ENCODE data around the gene C1orf159.
"Not testable (repeated sequence)": the region's sequence is repeated elsewhere in the genome, so short reads cannot be mapped to it uniquely, and the experiment has no call there.

The C1orf159 gene

DNA sequence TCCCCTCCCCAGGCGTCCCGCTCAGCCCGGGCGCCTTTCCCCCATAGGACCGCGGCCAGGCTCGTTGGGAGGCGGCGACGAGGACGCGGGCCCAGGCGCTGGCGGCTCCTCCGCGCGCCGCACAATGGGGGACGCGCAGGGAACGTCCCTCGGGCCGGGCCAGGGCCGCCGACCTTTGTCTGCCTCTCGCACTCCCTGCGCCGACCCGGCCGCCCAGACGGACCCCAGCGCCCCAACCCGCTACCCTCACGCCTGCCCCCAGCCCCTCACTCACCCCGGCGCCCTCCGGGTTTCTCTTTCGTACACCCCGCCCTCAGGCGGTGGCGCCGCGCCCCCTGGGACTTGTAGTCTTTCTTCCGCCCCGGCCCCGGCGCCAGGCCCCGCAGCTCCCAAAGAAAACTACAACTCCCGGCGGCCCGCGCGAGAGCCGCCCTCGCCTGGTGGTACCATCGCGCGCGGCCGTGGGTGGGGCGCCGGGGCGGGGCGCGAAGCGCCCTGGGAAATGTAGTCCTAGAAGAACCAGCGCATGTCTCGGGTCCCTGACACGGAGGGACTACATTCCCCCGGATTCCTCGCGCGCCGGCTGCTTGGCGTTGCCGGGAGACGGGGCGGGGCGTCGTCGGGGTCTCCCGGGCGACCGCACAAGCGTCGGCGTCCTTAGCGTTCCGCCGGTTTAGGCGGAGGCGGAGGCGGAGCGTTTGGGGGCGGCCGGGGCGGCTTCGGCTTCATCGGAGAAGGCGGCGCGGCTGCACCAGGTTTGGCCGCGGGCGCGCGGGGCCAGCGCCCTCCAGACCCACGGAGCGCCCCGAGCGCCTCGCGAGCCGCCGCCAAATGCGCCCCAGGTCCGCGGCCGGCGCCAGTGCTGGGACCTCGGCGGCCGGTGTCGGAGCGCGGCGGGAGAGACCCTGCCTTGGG, at the start of gene C1orf159:
TSS of gene C1orf159 (minus strand) at position 304 of the 915 bp plus-strand sequence. CDS start 24,546 bp downstream, outside the sequence.
- DNase-seq (ENCODE audit: low read depth in 3 of 3): peak; percentile 97 to 98 (median 97)

- no peak for DNase-seq (ENCODE audit: low read depth in 3 of 3)
These were observed 49.6 kb upstream of the C1orf159 start for GRCh38 chr1:1165485-1165884.

- no peak for DNase-seq (ENCODE audit: low read depth in 3 of 3)
These were observed 49.0 kb upstream of the C1orf159 start for GRCh38 chr1:1164701-1165451.

DNA sequence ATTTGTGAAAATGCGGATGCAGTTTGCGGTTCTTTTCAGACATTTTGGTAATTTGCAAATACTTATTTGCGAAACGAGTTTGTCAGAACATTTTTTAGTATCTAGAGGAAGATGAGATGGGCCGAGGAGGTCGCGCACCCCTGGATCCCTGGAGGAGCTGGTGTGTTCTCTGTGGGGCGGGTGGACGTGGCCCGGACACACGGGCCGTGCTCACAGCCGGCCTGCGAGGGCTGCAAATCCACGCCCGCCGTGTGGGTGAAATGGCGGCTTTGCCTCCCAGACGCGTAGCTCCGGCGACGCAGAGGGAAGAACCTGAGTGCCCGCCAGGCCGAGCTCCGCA, 48.4 kb upstream of the C1orf159 start:
- no peak for DNase-seq (ENCODE audit: low read depth in 3 of 3)

DNA sequence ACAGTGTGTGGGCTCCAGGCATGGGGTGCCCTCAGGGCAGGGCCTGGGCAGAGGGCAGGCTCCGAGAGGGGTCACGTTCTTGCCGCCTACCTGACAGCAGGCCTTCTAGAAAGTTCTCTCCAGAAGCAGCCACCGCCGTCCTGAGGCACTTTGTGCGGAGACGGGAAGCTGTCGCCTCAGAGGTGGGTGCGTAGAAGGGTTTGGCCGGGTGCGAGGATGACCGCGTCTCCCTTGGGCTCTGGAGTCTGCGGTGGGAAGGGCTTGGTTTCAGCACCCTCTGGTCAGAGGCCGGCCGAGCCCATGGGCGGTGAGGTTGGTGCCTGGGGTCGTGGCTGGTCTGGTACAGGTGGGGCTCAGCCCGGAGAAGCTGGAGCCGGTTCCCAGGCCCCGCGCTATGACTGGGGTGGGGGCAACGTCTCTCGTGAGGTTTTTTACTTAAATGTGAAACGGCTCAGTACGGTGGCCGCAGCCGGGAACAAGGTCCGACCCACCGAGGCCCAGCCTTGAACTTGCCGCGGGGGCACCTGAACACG, 47.7 kb upstream of the C1orf159 start:
- no peak for DNase-seq (ENCODE audit: low read depth in 3 of 3)

DNA sequence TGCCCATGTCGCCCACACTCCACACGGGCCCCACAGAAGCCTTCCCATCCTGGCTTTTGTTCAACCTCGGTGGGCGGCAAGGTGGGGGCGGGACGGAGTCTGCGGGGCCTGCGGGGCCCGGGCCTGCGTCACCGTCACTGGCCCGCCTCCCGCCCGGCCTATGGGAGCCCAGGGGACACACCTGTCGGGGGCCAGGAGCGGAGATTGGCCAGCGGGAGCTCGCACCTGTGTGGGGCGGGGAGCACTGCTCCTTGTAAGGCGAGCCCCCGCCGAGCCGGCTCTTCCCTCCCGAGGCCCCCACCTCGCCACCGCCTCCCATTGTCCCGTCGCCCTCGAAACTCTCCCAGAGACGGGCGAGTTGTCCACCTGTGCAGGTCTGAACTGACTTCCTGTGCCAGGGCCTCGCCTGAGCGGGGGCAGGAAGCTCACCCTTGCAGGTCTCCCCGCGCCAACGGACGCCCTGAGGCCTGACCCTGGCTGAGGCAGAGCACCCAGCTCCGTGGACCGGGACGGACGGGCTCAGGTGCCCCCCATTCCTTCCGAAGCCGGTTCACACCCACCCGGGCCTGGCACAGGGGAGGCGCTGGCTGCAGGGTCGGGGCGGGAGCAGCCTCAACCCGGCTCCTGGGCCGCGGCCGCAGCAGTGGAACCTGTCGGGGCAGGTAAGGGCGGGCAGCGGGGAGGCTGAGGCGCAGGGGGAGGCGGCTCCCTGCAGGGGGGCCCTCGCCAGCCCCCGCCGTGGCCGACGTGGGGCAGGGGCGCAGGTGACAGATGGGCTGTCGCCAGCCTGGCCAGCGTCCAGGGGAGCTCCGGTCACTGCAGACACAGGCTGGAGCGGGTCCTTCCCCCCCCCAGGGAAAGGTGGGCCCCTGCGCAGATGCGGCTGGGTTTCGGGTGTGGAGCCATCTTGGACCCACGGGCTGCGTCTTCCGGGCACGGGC, 47.0 kb upstream of the C1orf159 start:
- DNase-seq (ENCODE audit: low read depth in 3 of 3): no peak

GRCh38 chr1:1161683-1162079, 45.8 kb upstream of the C1orf159 start:
- DNase-seq (ENCODE audit: low read depth in 3 of 3): no peak

- DNase-seq (ENCODE audit: low read depth in 3 of 3): no peak
These were observed 45.3 kb upstream of the C1orf159 start for GRCh38 chr1:1161078-1161682.

DNA sequence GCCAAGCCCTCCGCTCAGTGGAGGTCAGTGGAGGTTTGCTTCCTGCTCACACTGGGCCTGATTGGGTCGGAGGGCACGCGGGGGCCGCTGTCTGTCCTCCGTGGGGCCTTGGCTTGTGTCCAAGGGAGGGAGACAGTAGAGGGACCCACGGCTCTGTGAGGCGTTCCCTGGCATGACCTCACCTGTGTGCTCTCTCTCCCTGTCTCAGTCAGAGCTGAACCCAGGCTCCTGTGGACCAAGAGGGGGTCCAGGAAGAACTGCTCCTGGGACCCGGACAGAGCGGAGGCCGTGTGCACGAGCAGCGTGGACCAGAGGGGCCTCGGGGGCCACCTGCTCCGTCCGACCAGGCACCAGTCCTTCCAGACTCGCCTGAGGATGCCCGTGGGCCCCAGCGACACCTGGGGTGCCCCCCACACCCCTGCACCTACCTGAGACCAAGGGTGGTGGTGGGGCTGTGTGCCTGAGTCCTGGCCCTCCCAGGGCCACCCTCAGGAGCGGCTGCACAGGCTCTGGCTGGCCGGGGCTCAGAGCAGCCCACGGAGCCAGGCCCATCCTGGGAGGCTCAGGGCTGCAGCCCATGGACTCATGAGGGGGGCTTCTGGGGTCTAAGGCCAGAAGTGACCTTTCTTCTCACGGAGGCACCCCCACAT, 44.5 kb upstream of the C1orf159 start:
- no peak for DNase-seq (ENCODE audit: low read depth in 3 of 3)

GRCh38 chr1:1157914-1158710, 42.2 kb upstream of the C1orf159 start:
- DNase-seq (ENCODE audit: low read depth in 3 of 3): no peak

GRCh38 chr1:1157426-1157913, 41.6 kb upstream of the C1orf159 start:
- peak; percentile 43 to 60 (median 53) for DNase-seq (ENCODE audit: low read depth in 3 of 3)

DNA sequence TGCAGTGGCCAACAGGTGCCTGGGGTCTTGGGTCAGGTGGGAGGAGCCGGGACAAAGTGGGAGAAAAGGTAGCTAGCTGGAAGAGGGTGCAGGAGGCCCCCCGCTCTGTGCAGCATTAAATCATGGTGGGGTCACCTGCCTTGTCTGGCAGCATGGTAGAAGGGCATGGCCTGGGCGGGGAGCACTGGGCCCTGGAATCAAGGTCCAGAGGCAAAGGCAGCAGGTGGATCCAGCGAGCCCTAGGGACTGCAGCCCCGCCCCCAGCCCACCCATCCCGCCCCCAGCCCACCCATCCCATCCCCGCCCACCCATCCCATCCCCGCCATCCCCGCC, 41.1 kb upstream of the C1orf159 start:
- no peak for DNase-seq (ENCODE audit: low read depth in 3 of 3)

DNA sequence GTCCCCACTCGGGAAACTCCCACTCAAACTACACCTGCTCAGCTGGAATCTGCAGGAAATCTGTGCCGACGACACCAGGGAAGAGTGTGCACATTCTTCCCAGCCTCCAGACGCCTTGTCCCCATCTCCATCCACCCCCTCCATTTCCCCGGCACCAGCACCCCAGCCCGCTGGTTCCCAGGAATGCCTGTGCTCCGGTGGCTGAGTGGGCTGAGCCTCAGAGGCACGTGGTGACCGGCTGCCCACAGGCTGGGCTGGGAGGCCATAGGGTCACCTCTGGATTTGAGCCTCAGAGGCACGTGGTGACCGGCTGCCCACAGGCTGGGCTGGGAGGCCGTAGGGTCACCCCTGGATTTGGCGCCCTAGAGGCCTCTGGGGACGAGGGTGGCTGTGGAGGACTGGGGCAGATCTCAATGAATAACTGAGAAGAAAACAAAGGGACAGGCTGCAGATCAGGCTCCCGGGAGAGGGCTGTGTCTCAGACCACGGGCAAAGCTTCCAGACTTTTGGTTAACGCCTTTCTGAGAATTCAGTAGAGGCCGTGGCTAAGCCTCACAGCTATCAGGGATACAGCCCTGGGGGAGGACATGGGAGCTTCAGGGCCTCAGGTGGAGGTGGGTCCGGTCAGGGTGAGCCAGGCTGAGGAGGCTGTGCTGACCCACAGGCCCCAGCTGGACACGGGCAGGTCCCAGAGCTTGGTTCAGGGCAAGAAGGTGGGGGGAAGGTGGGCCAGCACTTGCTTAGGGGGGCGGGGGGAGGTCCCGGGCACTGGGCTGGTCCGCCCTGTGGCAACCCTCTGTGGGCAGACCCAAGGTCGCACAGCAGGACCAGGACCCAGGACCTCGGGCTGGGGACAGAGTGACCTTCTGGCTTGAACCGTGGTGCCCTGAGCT, 40.5 kb upstream of the C1orf159 start:
- DNase-seq (ENCODE audit: low read depth in 3 of 3): no peak

DNA sequence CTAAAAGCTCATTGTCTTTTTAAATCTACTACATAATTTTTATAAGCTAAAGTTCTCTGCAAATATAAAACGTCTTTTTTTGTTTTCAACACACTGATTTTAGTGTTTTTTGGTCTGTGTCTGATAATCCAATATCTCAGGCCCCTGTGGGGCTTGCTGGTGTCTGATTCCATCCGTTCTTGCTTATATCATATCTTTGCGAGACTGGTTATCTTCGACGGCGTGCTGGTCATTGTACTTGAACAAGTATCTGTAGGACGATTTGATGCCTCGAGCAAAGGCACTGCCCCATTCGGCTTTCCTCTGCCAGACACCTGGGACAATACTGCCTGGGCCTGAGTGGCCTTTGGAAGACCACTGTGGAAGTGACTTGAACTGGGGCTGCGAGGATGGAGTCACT, 39.4 kb upstream of the C1orf159 start:
- no peak for DNase-seq (ENCODE audit: low read depth in 3 of 3)

GRCh38 chr1:1153874-1154273, 38.0 kb upstream of the C1orf159 start:
- no peak for DNase-seq (ENCODE audit: low read depth in 3 of 3)

DNA sequence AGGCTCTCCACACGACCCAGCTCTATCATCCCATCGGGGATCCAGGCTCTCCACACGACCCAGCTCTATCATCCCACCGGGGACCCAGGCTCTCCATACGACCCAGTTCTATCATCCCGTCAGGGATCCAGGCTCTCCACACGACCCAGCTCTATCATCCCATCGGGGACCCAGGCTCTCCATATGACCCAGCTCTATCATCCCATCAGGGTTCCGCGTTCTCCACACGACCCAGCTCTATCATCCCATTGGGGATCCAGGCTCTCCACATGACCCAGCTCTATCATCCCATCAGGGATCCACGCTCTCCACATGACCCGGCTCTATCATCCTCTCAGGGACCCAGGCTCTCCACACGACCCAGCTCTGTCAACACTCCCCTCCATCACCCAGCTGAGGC, 37.3 kb upstream of the C1orf159 start:
- not testable (repeated sequence) for DNase-seq (ENCODE audit: low read depth in 3 of 3)

- not testable (repeated sequence) for DNase-seq (ENCODE audit: low read depth in 3 of 3)
These were observed 36.5 kb upstream of the C1orf159 start for GRCh38 chr1:1152431-1152830.

DNA sequence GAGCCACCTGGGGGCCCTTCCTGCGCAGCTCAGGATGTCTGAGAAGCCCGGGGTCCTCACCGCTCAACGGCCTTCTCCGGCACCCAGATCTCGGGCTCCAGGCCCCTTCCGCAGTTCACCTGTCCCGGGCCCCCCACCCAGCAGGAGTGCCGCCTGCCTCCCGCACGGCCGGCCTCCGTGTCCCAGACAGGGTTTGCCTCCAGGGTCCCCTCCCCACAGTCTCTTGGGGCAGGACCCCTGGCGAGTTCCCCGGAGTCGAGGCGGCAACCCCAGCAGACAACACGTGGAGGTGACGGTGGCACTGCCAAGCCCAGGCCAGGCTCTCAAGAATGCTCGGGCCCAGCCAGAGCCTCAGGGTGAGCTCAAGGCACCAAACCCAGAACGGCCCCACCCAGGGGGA, 35.4 kb upstream of the C1orf159 start:
- no peak for DNase-seq (ENCODE audit: low read depth in 3 of 3)

DNA sequence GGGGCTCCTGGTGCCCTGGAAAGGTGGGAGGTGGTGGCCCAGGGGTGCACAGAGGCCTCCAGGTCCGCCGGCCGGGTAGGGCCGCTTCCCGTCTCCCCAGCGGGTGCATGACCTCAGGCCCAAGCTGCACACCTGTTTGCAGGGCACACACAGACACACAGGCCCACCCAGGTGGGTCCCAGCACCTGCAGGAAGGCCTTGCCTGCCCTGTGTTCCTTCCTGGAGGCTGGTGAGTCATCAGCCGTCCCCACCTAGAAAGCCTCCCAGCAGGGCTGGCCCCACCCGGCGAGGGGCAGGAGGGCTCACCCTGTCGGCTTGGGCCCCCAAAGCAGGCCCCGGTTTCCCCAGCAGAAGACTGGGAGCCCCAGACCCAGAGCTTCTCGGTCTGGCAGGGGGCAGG, 34.2 kb upstream of the C1orf159 start:
- DNase-seq (ENCODE audit: low read depth in 3 of 3): no peak
